HG03571 (cell line): Measurements from ENCODE around the gene TARBP2.
"Not testable (repeated sequence)": the region's sequence is repeated elsewhere in the genome, so short reads cannot be mapped to it uniquely, and the experiment has no call there.

Experiments used
- ATAC-seq: cut with Tn5 transposase; IDR thresholded peaks from one replicate; pipeline ENCODE4 v1.9.1; 2021; ENCODE audit not compliant: unreplicated experiment

Gene TARBP2

GRCh38 chr12:53474077-53474476, 27.0 kb upstream of the TARBP2 start:
- ATAC-seq: no peak

GRCh38 chr12:53474819-53475218, 26.3 kb upstream of the TARBP2 start:
- ATAC-seq: no peak

GRCh38 chr12:53476769-53477209, 24.3 kb upstream of the TARBP2 start:
- ATAC-seq: no peak

GRCh38 chr12:53478865-53479264, 22.2 kb upstream of the TARBP2 start:
- ATAC-seq: no peak

GRCh38 chr12:53479331-53479730, 21.8 kb upstream of the TARBP2 start:
- no peak for ATAC-seq

GRCh38 chr12:53480491-53481442, 20.3 kb upstream of the TARBP2 start:
- no peak for ATAC-seq

- ATAC-seq: not testable (repeated sequence)
Observed at GRCh38 chr12:53481458-53481857, 19.6 kb upstream of the TARBP2 start.

- no peak for ATAC-seq
Observed at GRCh38 chr12:53481939-53482586, 19.0 kb upstream of the TARBP2 start.

GRCh38 chr12:53482626-53483168, 18.4 kb upstream of the TARBP2 start:
- no peak for ATAC-seq

- ATAC-seq: no peak
Observed at GRCh38 chr12:53483225-53483978, 17.7 kb upstream of the TARBP2 start.

GRCh38 chr12:53483979-53484377, 17.1 kb upstream of the TARBP2 start:
- no peak for ATAC-seq

- no peak for ATAC-seq
Observed at GRCh38 chr12:53484686-53485575, 16.2 kb upstream of the TARBP2 start.

GRCh38 chr12:53485955-53486735, 14.9 kb upstream of the TARBP2 start:
- ATAC-seq: no peak

GRCh38 chr12:53486736-53487487, 14.2 kb upstream of the TARBP2 start:
- ATAC-seq: no peak

- no peak for ATAC-seq
Observed at GRCh38 chr12:53489242-53489864, 11.7 kb upstream of the TARBP2 start.

GRCh38 chr12:53492188-53492587, 8.9 kb upstream of the TARBP2 start:
- no peak for ATAC-seq

- ATAC-seq: peak; percentile 89
Observed at GRCh38 chr12:53492830-53493609, 8.1 kb upstream of the TARBP2 start.
